Loucy (cell line): Measurements from ENCODE around the gene IDH3G.
"Not testable (repeated sequence)": the region's sequence is repeated elsewhere in the genome, so short reads cannot be mapped to it uniquely, and the experiment has no call there.

Experiments used
- EZH2phosphoT487 ChIP-seq: fragments of 200-600 bp; IDR thresholded peaks from 2 replicates; pipeline ENCODE4 v1.6.1; 2018; ENCODE audit warnings: antibody characterized with exemption, mild to moderate bottlenecking, moderate library complexity, borderline replicate concordance
- TF ChIP-seq, protein P1 (sequence below): fragments of 200-600 bp; sonication (generic); conservative IDR thresholded peaks from 2 replicates; pipeline ENCODE4 v1.5.1; 2014; ENCODE audit warnings: mild to moderate bottlenecking, antibody characterized with exemption, low read length

GRCh38 chrX:153742111-153742510, 52.1 kb downstream of the IDH3G start:
- TF ChIP-seq, protein P1, sequence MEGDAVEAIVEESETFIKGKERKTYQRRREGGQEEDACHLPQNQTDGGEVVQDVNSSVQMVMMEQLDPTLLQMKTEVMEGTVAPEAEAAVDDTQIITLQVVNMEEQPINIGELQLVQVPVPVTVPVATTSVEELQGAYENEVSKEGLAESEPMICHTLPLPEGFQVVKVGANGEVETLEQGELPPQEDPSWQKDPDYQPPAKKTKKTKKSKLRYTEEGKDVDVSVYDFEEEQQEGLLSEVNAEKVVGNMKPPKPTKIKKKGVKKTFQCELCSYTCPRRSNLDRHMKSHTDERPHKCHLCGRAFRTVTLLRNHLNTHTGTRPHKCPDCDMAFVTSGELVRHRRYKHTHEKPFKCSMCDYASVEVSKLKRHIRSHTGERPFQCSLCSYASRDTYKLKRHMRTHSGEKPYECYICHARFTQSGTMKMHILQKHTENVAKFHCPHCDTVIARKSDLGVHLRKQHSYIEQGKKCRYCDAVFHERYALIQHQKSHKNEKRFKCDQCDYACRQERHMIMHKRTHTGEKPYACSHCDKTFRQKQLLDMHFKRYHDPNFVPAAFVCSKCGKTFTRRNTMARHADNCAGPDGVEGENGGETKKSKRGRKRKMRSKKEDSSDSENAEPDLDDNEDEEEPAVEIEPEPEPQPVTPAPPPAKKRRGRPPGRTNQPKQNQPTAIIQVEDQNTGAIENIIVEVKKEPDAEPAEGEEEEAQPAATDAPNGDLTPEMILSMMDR = not testable (repeated sequence)
- not testable (repeated sequence) for TF ChIP-seq EZH2phosphoT487
